B cell (primary cell): ENCODE results near the gene KAZN.

Experiments
- CTCF ChIP-seq: fragments of 200-600 bp; IDR thresholded peaks from one replicate; pipeline ENCODE4 v1.8.0; 2022; ENCODE audit warnings: antibody characterized with exemption, mild to moderate bottlenecking
- EZH2 ChIP-seq: IDR thresholded peaks from 2 replicates; pipeline ENCODE4 v1.6.1; 2012; ENCODE audit warnings: borderline replicate concordance, low read depth, mild to moderate bottlenecking, moderate library complexity, low read length; ENCODE audit not compliant: insufficient read depth, poor library complexity, severe bottlenecking

GRCh38 chr1:14704846-14705245 is 106.4 kb downstream of the KAZN start:
- TF ChIP-seq CTCF (no peak), EZH2 (no peak)
